ENCODE data around the gene KDM2B. TPM values are rescaled to one million over a fixed set of nuclear protein-coding genes. Genes with fewer than 3 reads are reported as not detected.

KDM2B gene
- total and polyA plus RNA-seq, 2 donors (not counting 3 experiments of a cell fraction or from before 2014, with no cell fraction given): 26.8 to 37.3 TPM

DNA sequence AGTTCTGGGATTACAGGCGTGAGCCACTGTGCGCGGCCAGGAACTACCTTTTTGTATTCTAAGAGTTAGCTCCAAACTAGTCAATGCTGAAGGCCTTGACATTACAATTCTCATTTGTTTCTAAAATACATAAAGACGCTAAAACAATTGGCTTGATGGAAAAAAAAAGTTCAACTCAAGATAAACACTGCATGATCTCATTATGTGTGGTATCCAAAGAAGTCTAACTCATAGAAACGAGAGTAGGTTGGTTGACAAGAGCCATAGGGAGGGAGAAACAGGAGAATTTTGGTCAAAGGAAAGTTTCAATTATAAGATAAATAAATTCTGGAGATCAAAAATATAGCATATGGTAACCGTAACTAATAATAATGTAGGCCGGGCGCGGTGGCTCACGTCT lies 200.9 kb downstream of the KDM2B start:
- dilution Hi-C loops (cut with MboI; ENCODE audit: extremely low pct_ligation_motif_present, low sequenced_read_pairs): no loop called here
- no peak for DNase-seq (ENCODE audit: low read depth, low spot score)
- Histone ChIP-seq H3K9ac (replicated peaks; ENCODE audit: extremely low read depth, insufficient read depth, low read length) (no peak overlapping the region), H3K27me3 (ENCODE audit: control insufficient read depth in 2 of 2, insufficient read depth in 2 of 2, low read length in 2 of 2) (no peaks in the 10 kb centered on the region), H3K4me2 (ENCODE audit: insufficient read depth, low read length) (no peak overlapping the region), H3K36me3 (ENCODE audit: control insufficient read depth in 2 of 2, extremely low read depth in 1 of 2, insufficient read depth in 2 of 2, low read length in 2 of 2) (no peaks in the 10 kb centered on the region), H3K4me3 (replicated peaks in 1 of 3; ENCODE audit: insufficient read depth in 1 of 3, low read depth in 1 of 3, low read length in 3 of 3) (no peak overlapping the region), H3K4me1 (ENCODE audit: control insufficient read depth, extremely low read depth, insufficient read depth, low read length) (no peaks in the 10 kb centered on the region), H3K79me2 (ENCODE audit: control insufficient read depth, insufficient read depth, low read length) (no peaks in the 10 kb centered on the region), H4K20me1 (replicated peaks; ENCODE audit: control insufficient read depth, extremely low read depth, insufficient read depth, low read length) (no peaks in the 10 kb centered on the region), H2AFZ (ENCODE audit: low read depth, low read length) (no peak overlapping the region), H3K27ac (ENCODE audit: insufficient read depth, low read depth, low read length) (no peak overlapping the region), H3K9me1 (replicated peaks; ENCODE audit: control insufficient read depth, extremely low read depth, insufficient read depth, low read length) (no peaks in the 10 kb centered on the region), H3K9me3 (replicated peaks; ENCODE audit: control insufficient read depth, insufficient read depth, low read length) (no peaks in the 10 kb centered on the region)
- no peak for TF ChIP-seq POLR2AphosphoS5 (IDR thresholded peaks at IDR 0.05; ENCODE audit: insufficient read depth, low read depth, low read length)
- ChIA-PET CTCF (no interaction called here), POLR2A (no interaction called here)
- intact Hi-C loops (cut with micrococcal nuclease): no loop called here
- no TSS peak for BruUV-seq (replicated peaks)
- no peak for FAIRE-seq

Small RNA genes within 50 kb of the gene (microRNA-seq; reads per million reads assigned to microRNA genes)
- gene MIR7107 (ENCODE audit: borderline number of aligned reads, borderline replicate concordance): not detected

Small RNA genes within 50 kb of the gene (small RNA-seq; reads per million reads assigned to genes)
- not detected for gene RNU6-1004P (ENCODE audit: insufficient read depth, insufficient read length, low read depth, low replicate concordance)

Other genes starting within 250 kb of the KDM2B start
- gene ANAPC5, start 228.6 kb downstream of the KDM2B start, total RNA-seq: 129 and 133 TPM in 2 replicates
- 156 and 168 TPM in 2 replicates for gene ANAPC5, start 228.6 kb downstream of the KDM2B start, polyA plus RNA-seq
- gene RNF34, start 180.9 kb downstream of the KDM2B start, total RNA-seq: 51.1 and 57.1 TPM in 2 replicates
- gene RNF34, start 180.9 kb downstream of the KDM2B start, polyA plus RNA-seq: 31.9 and 37.6 TPM in 2 replicates
- gene ORAI1, start 45.5 kb upstream of the KDM2B start, total RNA-seq: 29.0 and 30.5 TPM in 2 replicates
- 65.4 and 104 TPM in 2 replicates for gene ORAI1, start 45.5 kb upstream of the KDM2B start, polyA plus RNA-seq
- 0.62 and 0.73 TPM in 2 replicates for gene MORN3, start 88.6 kb upstream of the KDM2B start, total RNA-seq
- 0.30 and 0.66 TPM in 2 replicates for gene MORN3, start 88.6 kb upstream of the KDM2B start, polyA plus RNA-seq
- 12.8 and 15.9 TPM in 2 replicates for gene TMEM120B, start 131.7 kb upstream of the KDM2B start, total RNA-seq
- 10.4 and 13.5 TPM in 2 replicates for gene TMEM120B, start 131.7 kb upstream of the KDM2B start, polyA plus RNA-seq
- gene RHOF, start 212.7 kb upstream of the KDM2B start, total RNA-seq: 22.2 and 22.3 TPM in 2 replicates
- gene RHOF, start 212.7 kb upstream of the KDM2B start, polyA plus RNA-seq: 9.3 and 12.0 TPM in 2 replicates
- 27.0 and 28.1 TPM in 2 replicates for gene SETD1B, start 223.0 kb upstream of the KDM2B start, total RNA-seq
- 2.3 and 2.6 TPM in 2 replicates for gene SETD1B, start 223.0 kb upstream of the KDM2B start, polyA plus RNA-seq